HCT116 (cell line): ENCODE data around the gene SLC24A3. TPM values are rescaled to one million over a fixed set of nuclear protein-coding genes. Genes with fewer than 3 reads are reported as not detected.

Experiments used
- ATAC-seq: fragments of 200-7000 bp; cut with Tn5 transposase; 2 replicates; pipeline ENCODE4 v1.9.1; 2020; ENCODE audit warnings: mild to moderate bottlenecking, moderate library complexity
- BruUV-seq: library from RNA; stranded (reverse); fragments of 400-500 nt; replicated peaks from 2 replicates; lab custom pipeline; 2021; lab: Mats Ljungman, UMichigan
- CTCF ChIA-PET: fragments of 300-600 bp; sonication (Branson Sonifier 250); formaldehyde crosslinking; loops from one replicate; lab custom pipeline; 2021; ENCODE audit warnings: antibody characterized with exemption; lab: Charles Lee
- POLR2A ChIA-PET: fragments of 300-600, 350-600 bp; sonication (Branson Sonifier 250); formaldehyde crosslinking; loops from one replicate; lab custom pipeline; 2021; ENCODE audit warnings: antibody characterized with exemption; lab: Charles Lee
- RAD21 ChIA-PET, 2 experiments: fragments of 300-600 bp; sonication (Branson Sonifier 250); formaldehyde crosslinking; loops; one replicate each; lab custom pipeline; 2023; ENCODE audit warnings: low total read pairs in 2 of 2; ENCODE audit not compliant: uncharacterized antibody in 2 of 2, unreplicated experiment in 2 of 2, low non-redundant PET in 1 of 2; lab: Charles Lee
- DNase-seq: peaks from one replicate; pipeline ENCODE4 v3.0.0-alpha.2; 2010; ENCODE audit warnings: low read depth, low spot score
- H2AFZ ChIP-seq: fragments of 200-600 bp; shearing (Covaris generic), sonication (generic); 2 replicates; pipeline ENCODE4 v1.6.1; 2017; ENCODE audit warnings: low read depth, mixed run types, mixed read lengths, antibody characterized with exemption, low read length; ENCODE audit not compliant: poor library complexity, severe bottlenecking
- H3K27ac ChIP-seq: 2 replicates; pipeline ENCODE4 v1.5.1; 2012; ENCODE audit warnings: low read depth, low read length
- H3K27me3 ChIP-seq: fragments of 200-600 bp; sonication (generic); 2 replicates; pipeline ENCODE4 v1.6.1; 2016; ENCODE audit warnings: mixed run types, low read length, mixed read lengths; ENCODE audit not compliant: insufficient read depth
- H3K36me3 ChIP-seq, 2 experiments: fragments of 200-500 bp in 1 of 2; fragments of 200-600 bp in 1 of 2; sonication (Bioruptor generic) in 1 of 2; sonication (generic) in 1 of 2; 2 replicates each; pipeline versions ENCODE4 v1.5.1 to v1.6.1; 2014 to 2016; ENCODE audit warnings: low read length in 2 of 2, inconsistent platforms in 1 of 2, mixed read lengths in 1 of 2, mixed run types in 1 of 2; ENCODE audit not compliant: insufficient read depth in 2 of 2, control insufficient read depth in 1 of 2
- H3K4me1 ChIP-seq, 2 experiments: fragments of 200-600 bp in 1 of 2; sonication (generic) in 1 of 2; 2 replicates each; pipeline versions ENCODE4 v1.5.1 to v1.6.1; 2012 to 2017; ENCODE audit warnings: low read length in 2 of 2, inconsistent platforms in 1 of 2, mild to moderate bottlenecking in 1 of 2, mixed read lengths in 1 of 2, mixed run types in 1 of 2, moderate library complexity in 1 of 2; ENCODE audit not compliant: insufficient read depth in 2 of 2, control insufficient read depth in 1 of 2
- H3K4me2 ChIP-seq: fragments of 200-600 bp; sonication (generic); 2 replicates; pipeline ENCODE4 v1.6.1; 2017; ENCODE audit warnings: mixed run types, low read length, mixed read lengths
- H3K4me3 ChIP-seq, 2 experiments: fragments of 200-600 bp in 1 of 2; sonication (generic) in 1 of 2; replicated peaks in 1 of 2; 2 replicates each; pipeline ENCODE4 v1.5.1; 2011 to 2016; ENCODE audit warnings: low read length in 2 of 2, control low read depth in 1 of 2, low read depth in 1 of 2, mild to moderate bottlenecking in 1 of 2, mixed read lengths in 1 of 2, mixed run types in 1 of 2
- H3K79me2 ChIP-seq: fragments of 200-600 bp; sonication (generic); 2 replicates; pipeline ENCODE4 v1.6.1; 2017; ENCODE audit warnings: mild to moderate bottlenecking, mixed run types, low read length, moderate library complexity, mixed read lengths; ENCODE audit not compliant: insufficient read depth
- H3K9ac ChIP-seq: fragments of 200-600 bp; sonication (generic); 2 replicates; pipeline ENCODE4 v1.6.1; 2016; ENCODE audit warnings: low read length, mixed read lengths
- H3K9me2 ChIP-seq: fragments of 200-600 bp; sonication (generic), shearing (Covaris generic); 2 replicates; pipeline ENCODE4 v1.6.1; 2017; ENCODE audit warnings: mixed run types, mild to moderate bottlenecking, moderate library complexity; ENCODE audit not compliant: insufficient read depth
- H3K9me3 ChIP-seq, 2 experiments: fragments of 200-500 bp in 1 of 2; fragments of 200-600 bp in 1 of 2; sonication (Bioruptor generic) in 1 of 2; sonication (generic) in 1 of 2; 2 replicates each; pipeline ENCODE4 v1.6.1; 2014 to 2017; ENCODE audit warnings: low read length in 2 of 2, mixed read lengths in 2 of 2, inconsistent platforms in 1 of 2, low read depth in 1 of 2, mild to moderate bottlenecking in 1 of 2, mixed run types in 1 of 2, moderate library complexity in 1 of 2; ENCODE audit not compliant: control insufficient read depth in 1 of 2, insufficient read depth in 1 of 2
- H4K20me1 ChIP-seq: fragments of 200-600 bp; sonication (generic), shearing (Covaris generic); 2 replicates; pipeline ENCODE4 v1.6.1; 2017; ENCODE audit warnings: mixed run types, mild to moderate bottlenecking, moderate library complexity; ENCODE audit not compliant: insufficient read depth
- ATF3 ChIP-seq: IDR thresholded peaks from 2 replicates; pipeline ENCODE4 v1.6.1; 2012
- CEBPB ChIP-seq: IDR thresholded peaks from 2 replicates; pipeline ENCODE4 v1.6.1; 2012; ENCODE audit warnings: low read depth
- EGR1 ChIP-seq: IDR thresholded peaks from 2 replicates; pipeline ENCODE4 v1.6.1; 2012; ENCODE audit warnings: low read depth
- EZH2 ChIP-seq: fragments of 200-600 bp; sonication (generic); IDR thresholded peaks from 2 replicates; pipeline ENCODE4 v1.6.1; 2017; ENCODE audit warnings: antibody characterized with exemption, mixed run types
- EZH2phosphoT487 ChIP-seq: fragments of 200-600 bp; IDR thresholded peaks from 2 replicates; pipeline ENCODE4 v1.6.1; 2018; ENCODE audit warnings: antibody characterized with exemption, borderline replicate concordance
- JUND ChIP-seq: IDR thresholded peaks from 2 replicates; pipeline ENCODE4 v1.6.1; 2012
- SP1 ChIP-seq: IDR thresholded peaks from 2 replicates; pipeline ENCODE4 v1.6.1; 2012; ENCODE audit warnings: low read depth
- SRF ChIP-seq: IDR thresholded peaks from 2 replicates; pipeline ENCODE4 v1.6.1; 2012; ENCODE audit warnings: low read depth
- YY1 ChIP-seq: IDR thresholded peaks from 2 replicates; pipeline ENCODE4 v1.6.1; 2011; ENCODE audit warnings: low read length, low read depth, moderate library complexity, mild to moderate bottlenecking; ENCODE audit not compliant: insufficient replicate concordance; ENCODE audit errors: extremely low read depth
- ZNF274 ChIP-seq: fragments of 200-500 bp; sonication (Bioruptor generic); IDR thresholded peaks from 2 replicates; pipeline ENCODE4 v1.6.1; 2014; ENCODE audit warnings: mild to moderate bottlenecking, low read depth, low read length, inconsistent platforms
- intact Hi-C: fragments of 100-400 bp; cut with micrococcal nuclease; formaldehyde crosslinking; loops from 2 replicates; pipeline ENCODE4 v1.10.0; 2022
- total RNA-seq: library from RNA; stranded (reverse); gene quantifications from one replicate; pipeline ENCODE4 v1.2.1, GENCODE V29; 2021; ENCODE audit not compliant: unreplicated experiment
- TF ChIP-seq, protein P1 (sequence below), 3 experiments: fragments of 200-600 bp in 1 of 3; sonication (generic) in 1 of 3; IDR thresholded peaks in 2 of 3; conservative IDR thresholded peaks in 1 of 3; 2 replicates each; pipeline ENCODE4 v1.5.1; 2012 to 2017; ENCODE audit warnings: low read depth in 2 of 3, low read length in 2 of 3, antibody characterized with exemption in 1 of 3, borderline replicate concordance in 1 of 3, control low read depth in 1 of 3, mild to moderate bottlenecking in 1 of 3, mixed read lengths in 1 of 3, mixed run types in 1 of 3, moderate library complexity in 1 of 3; ENCODE audit not compliant: insufficient read depth in 1 of 3

SLC24A3 gene
- total RNA-seq, 1 experiment from 2014 or later = not detected

GRCh38 chr20:19522836-19523590, 310.6 kb downstream of the SLC24A3 start:
- BruUV-seq = no TSS peak
- ATAC-seq = no peak
- RAD21 ChIA-PET = no interaction called here

More at GRCh38 chr20:19522836-19523590, 310.6 kb downstream of the SLC24A3 start:
- Histone ChIP-seq H3K4me2 (no peak overlapping the region), H3K27me3 (no peaks in the 10 kb centered on the region), H2AFZ (no peak overlapping the region), H3K9ac (no peak overlapping the region)
- TF ChIP-seq ZNF274 (no peak), ATF3 (no peak), CEBPB (no peak), SP1 (no peak), JUND (no peak), EZH2 (no peak), EGR1 (no peak), YY1 (no peak), SRF (no peak), EZH2phosphoT487 (no peak)
- TF ChIP-seq, protein P1, sequence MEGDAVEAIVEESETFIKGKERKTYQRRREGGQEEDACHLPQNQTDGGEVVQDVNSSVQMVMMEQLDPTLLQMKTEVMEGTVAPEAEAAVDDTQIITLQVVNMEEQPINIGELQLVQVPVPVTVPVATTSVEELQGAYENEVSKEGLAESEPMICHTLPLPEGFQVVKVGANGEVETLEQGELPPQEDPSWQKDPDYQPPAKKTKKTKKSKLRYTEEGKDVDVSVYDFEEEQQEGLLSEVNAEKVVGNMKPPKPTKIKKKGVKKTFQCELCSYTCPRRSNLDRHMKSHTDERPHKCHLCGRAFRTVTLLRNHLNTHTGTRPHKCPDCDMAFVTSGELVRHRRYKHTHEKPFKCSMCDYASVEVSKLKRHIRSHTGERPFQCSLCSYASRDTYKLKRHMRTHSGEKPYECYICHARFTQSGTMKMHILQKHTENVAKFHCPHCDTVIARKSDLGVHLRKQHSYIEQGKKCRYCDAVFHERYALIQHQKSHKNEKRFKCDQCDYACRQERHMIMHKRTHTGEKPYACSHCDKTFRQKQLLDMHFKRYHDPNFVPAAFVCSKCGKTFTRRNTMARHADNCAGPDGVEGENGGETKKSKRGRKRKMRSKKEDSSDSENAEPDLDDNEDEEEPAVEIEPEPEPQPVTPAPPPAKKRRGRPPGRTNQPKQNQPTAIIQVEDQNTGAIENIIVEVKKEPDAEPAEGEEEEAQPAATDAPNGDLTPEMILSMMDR (IDR thresholded peaks at IDR 0.05 in 2 of 3, conservative IDR thresholded peaks at IDR 0.05 in 1 of 3; ENCODE audit: borderline replicate concordance in 1 of 3, insufficient read depth in 1 of 3, low read depth in 2 of 3, low read length in 2 of 3) = no peak
- TF ChIP-seq, all 23 proteins: peak for 0
- H3K36me3 ChIP-seq = no peaks in the 10 kb centered on the region
- no peak for DNase-seq
- ChIA-PET POLR2A (no interaction called here), CTCF (no interaction called here)
- no peaks in the 10 kb centered on the region for H4K20me1 ChIP-seq
- intact Hi-C loops = no loop called here
- H3K9me3 ChIP-seq = no peaks in the 10 kb centered on the region
- H3K4me1 ChIP-seq = no peaks in the 10 kb centered on the region
- no peaks in the 10 kb centered on the region for H3K79me2 ChIP-seq
- H3K27ac ChIP-seq = no peak overlapping the region
- H3K4me3 ChIP-seq = no peak overlapping the region
- H3K9me2 ChIP-seq = no peaks in the 10 kb centered on the region
